GM18519 (cell line): ENCODE results near the gene DYNLT3.

Experiments used
- ATAC-seq: cut with Tn5 transposase; IDR thresholded peaks from one replicate; pipeline ENCODE4 v1.9.1; 2021; ENCODE audit warnings: mild to moderate bottlenecking, moderate library complexity; ENCODE audit not compliant: unreplicated experiment, low FRiP score

Gene DYNLT3, protein sequence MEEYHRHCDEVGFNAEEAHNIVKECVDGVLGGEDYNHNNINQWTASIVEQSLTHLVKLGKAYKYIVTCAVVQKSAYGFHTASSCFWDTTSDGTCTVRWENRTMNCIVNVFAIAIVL

DNA sequence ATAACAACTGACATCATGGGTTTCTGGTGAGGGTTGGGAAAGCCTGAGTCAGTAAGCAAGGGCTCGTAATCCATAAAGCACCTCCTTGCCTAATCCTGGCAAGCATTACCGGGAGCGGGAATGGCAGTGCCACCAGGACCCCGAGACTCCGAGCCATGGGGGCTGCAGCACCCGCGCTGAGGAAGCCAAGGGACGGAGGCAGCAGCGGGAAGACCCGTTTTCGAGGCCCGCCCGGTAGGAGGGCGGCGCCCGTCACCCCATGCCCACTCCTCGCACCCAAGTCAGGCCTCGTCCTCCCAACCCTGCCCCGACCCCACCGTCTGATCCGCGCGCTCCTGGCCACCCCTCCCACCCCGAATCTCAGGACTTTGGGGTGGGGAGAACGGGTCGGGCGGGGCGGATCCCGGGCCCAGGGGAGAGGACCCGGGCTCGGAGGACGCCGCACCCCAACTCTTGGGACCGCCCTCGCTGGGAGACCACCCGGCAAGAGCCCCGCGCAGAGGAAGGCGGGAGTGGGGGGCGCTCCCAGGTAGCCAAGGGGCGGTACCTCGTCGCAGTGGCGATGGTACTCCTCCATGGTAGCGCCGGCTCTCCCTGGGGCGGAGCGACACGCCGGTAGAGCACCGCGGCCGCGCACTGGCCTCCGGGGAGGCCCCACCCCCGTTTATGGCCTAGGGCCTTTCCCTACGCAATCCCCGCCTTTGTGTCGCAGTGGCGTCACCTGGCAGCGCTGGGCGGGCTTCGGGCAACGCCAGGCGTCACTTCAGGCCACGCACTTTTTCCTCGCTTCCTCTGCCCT, at the start of gene DYNLT3:
DYNLT3 (minus strand) TSS at position 638 of the 799 bp plus-strand sequence; CDS start at position 577, 61 bp downstream.
- peak; percentile 98 for ATAC-seq

DNA sequence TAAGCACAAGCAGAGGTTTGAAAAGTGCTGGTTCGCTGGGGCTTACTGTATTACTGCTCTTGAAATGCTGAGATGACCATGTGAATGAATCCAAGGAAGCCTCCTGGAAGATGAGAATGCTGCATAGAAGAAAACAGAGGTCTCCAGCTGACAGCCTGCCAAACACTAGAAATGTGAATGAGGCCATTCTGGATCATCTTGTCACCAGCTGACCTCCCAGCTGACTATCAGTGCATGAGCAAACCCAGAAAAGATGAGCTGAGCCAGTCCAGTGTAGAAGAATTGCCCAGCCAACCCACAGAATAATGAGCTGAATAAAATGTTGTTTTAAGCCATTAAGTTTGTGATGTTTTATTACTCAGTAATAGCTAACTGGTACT, 49.1 kb upstream of the DYNLT3 start:
- ATAC-seq: no peak

DNA sequence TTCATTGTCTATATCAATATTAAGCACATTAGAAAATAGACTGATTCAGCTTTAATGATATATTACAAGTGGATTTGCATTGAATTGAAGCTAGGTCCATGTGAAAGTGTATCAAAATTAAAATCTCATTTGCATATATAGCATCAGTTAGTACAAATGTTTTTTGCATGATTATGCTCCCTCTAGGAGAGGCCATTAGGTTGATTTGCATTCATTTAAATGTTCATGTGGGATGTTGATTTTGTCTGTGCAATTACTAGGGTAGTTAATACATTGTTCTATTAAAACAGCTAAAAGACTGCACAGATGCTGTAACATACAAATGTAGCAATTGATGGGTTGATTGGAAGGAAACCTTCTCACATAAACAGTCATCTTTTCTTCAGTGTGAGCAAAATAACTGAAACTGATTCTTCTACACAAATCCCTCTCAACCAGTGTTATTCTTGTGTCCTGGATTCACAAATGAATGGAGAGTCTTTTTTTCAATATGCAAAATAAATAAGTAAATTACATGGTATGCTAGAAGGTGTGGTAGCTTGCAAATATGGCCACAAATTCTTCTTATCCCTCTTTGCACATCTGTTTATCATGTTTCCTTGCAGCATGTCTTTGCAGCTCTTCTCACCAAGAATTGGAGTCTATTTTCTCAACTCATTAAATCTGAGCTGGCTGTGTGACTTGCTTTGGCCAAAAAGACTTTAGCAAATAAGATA, 48.6 kb upstream of the DYNLT3 start:
- no peak for ATAC-seq

DNA sequence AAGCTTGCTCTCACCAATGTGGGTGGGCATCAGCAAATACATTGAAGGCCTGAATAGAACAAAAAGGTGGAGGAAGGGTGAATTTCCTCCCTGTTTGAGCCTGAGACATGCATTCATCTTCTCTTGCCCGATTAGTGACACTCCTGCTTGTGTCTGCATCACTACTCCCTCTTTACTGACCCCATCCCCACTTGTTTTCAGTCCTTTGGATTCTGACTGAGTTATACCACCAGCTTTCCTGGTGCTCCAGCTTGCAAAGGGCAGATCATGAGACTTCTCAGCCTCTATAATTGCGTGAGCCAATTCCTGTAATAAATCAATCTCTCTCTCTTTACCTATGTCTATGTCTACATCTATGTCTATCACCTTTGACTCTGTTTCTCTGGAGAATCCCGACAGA, 47.4 kb upstream of the DYNLT3 start:
- ATAC-seq: no peak

DNA sequence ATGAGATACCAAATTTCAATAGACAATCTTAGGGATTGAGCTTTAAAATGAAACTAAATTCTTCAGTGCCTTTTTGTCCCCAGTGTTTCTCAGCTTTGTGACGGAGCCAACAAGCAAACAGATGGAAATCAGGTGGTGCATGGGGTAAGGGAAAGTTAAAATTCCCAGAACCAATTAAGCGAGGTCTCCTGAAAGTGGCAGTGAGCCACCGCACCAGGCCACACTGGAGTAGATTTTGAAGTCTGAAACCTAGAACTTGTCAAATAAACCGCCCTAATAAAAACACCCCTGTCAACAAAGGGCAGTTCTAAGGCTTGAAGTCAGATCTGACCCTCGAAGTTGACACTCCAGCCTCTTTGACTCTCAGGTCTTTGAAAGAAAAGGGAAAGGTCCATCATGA, 40.6 kb upstream of the DYNLT3 start:
- ATAC-seq: no peak

DNA sequence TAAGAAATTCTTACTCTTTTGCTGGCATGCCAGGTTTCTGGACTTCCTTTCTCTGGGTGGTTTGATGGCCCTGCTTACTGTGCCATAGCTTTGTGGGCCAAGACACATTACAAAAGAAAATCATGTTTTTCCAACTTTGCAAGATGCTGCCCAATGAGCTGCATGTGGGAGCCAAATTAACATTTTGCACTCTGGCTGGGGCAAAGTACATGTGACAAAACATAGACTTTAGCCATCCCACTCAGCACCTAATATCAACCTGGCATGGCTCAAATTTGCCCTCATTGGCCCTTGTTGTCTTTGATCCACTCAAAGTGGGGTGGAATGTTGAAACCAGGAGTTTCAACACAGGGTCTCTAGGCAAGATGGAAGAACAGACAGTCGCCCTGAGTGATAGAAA, 40.0 kb upstream of the DYNLT3 start:
- no peak for ATAC-seq

DNA sequence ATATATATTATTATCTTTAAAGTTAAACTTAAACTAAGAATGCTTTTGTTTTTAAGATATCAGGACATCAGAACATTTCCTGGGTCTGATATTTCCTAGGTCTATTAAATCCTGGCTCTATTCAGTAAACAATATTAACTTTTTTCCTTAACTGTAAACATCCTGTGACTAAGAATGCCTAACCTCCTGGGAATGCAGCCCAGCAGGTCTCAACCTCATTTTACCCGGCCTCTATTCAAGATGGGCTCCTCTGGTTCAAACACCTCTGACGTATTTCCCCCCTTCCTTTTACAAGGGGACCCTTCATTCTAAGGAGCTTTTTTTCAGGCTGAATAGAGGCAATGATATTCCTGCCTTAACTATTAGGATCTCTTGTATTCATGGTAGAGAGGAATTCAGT, 35.8 kb upstream of the DYNLT3 start:
- ATAC-seq: no peak

DNA sequence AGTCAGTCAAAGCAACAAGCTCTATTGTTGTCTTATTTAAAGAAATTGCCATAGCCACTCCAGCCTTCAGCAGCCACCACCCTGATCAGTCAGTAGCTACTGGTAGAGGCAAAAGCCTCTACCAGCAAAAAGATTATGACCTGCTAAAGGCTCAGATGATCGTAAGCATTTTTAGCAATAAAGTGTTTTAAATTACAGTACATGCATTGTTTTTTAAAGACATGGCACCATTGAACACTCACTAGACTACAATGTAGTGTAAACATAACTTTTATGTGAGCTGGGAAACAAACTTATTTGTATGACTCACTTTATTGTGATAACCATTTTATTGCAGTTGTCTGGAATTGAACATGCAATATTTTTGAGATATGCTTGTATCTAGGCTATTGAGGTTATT, 32.3 kb upstream of the DYNLT3 start:
- no peak for ATAC-seq

DNA sequence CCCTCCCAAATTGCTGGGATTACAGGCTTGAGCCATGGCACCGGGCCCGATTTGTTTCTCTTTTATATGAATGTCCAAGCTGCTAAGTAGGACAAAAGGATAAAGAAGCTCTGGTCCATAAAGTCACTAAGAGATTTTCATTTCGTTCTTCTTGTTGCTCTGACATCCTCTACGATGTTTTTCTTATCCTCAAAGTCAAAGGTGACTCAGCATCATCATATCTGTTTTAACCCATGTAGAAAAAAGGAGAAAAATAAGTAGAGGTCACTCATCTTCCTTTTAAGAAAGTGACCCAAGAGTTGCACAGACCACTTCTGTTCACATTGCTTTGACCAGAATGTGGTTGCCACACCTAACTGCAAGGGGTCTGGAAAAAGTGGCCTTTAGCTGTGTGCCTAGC, 29.3 kb upstream of the DYNLT3 start:
- ATAC-seq: no peak

DNA sequence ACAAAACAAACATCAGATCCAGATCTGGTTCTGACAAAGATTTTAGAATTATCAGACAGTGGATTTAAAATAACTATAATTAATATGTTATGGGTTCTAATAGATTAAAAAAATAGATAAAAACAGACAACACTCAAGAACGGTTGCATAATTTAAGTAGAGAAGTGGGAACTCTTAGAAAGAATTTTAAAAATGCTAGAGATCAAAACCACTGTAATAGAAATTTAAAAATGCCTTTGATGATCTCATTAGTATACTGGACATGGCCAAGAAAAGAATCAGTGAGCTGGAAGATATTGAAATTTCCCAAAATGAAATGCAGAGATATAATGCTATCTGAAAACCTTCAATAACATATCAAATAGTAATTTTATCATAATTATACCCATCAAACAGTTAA, 28.3 kb upstream of the DYNLT3 start:
- no peak for ATAC-seq

DNA sequence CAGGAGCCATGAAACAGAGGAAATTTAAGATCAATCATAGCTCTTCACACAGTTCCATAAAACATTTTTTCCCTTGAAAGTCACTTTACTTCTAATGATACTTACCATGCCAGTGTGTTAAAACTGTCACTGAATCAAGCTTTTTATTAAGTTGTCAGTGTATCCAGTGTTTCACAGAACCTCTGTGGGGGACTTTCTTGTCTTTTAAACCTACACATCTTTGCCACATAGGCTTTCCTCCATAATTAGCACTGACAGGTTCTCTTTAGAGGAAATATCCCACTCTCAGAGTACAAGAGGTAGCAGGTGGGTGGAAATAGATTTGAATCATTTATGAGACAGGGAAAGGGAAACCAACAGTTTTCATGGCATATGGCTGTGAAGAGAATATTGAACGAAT, 25.8 kb upstream of the DYNLT3 start:
- ATAC-seq: no peak

DNA sequence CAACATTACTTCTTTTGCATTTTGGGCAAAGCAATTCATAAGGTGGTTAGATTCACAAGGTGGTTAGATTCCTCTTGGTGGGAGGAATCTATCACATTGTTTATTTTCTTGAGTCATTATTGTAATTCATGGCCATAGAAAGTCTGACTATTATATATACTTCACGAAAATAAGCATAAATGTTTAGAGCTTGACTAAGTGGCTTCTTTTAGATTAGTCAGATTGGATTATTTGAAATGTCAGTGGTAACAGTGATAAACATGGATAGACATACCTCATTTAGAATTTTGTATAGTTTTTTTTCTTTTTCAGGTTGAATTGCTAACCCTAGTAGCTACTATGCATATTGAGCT, 24.9 kb upstream of the DYNLT3 start:
- no peak for ATAC-seq

DNA sequence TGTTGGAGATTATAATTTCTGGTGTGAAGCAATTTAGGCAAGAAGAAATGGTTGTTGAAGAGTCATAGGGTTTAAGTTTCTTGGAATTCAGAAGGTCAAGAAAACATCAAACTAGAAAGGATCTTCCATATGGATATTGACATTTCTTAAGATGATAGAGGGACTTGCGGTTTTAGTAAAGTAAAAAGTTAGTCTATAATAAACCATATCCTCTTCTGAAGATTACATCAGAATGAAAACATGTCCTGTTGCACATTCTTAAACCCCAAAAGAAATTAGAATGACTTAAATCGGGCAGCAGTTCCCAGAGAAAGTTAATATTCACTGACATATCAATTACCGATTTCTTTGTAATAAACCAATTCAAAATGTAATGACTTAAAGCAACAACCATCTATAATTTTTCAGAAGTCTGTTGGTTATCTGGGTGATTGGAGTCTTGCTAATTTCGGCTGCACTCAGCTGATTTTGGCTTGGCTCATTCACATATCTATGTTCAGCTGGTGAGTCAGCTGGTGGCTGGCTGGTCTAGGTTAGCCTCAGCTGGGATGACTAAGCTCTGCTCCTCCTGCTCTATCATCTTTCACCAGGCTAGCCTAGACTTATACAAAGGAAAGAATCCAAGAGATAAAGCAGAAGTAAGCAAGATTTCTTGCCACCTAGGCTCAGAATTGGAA, 24.4 kb upstream of the DYNLT3 start:
- ATAC-seq: no peak

DNA sequence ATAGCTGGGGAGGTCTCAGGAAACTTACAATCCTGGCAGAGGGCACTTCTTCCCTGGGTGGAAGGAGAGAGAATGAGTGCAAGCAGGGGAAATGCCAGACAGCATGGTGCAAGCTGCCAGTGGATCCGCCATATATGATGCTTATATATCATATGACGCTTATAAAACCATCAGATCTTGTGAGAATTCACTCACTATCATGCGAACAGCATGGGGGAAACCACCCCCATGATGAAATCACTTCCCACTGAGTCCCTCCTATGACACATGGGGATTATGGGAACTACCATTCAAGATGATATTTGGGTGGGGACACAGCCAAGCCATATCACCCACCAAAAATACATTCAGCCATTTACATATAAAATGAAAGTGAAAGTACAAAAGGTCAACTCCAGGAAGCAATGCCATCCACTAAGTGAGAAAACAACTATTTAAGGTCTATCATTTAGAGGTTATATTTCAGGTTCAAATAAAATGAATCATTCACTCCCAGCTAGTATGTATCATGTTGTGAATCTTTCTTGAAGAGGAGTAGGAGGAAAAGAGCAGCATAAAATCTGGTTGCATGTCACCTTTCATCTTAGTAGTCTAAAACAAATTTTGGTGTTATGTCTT, 20.3 kb upstream of the DYNLT3 start:
- ATAC-seq: no peak

DNA sequence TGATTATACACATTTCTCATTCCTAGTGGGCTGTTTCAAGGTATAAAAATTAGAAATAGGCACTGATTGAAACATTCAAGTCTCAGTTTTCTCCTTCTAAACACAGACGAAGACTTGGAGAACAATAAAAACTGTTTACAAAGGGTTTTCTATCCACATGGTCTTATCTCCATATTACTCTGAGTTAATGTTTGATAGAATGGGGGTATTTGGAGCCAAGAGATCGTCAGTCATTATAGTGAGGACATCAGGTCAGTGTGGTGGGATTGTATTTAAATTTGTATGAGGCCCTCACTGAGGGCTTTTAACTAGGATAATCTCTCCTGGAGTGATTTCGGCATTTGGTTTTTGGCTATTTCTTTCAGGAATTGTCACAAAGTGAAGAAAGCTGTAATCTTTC, 16.4 kb upstream of the DYNLT3 start:
- no peak for ATAC-seq

DNA sequence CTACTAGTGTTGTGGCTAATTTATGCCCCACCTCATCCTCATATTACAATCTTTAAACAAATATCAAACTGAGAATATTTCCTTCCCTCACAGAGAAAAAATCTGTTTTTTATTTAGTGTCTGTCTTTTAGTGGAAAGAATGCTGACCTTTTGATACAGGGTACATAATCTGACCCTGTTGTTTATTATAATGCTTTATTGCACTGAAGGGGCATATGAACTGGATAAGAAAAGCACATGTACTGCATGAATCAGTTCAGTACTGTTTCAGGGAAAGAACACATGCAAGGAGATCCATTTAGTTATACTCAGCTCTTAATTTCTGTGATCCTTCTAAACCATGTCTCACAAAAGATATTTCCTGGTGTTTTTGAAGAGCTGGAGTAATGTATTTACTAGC, 15.5 kb upstream of the DYNLT3 start:
- no peak for ATAC-seq

DNA sequence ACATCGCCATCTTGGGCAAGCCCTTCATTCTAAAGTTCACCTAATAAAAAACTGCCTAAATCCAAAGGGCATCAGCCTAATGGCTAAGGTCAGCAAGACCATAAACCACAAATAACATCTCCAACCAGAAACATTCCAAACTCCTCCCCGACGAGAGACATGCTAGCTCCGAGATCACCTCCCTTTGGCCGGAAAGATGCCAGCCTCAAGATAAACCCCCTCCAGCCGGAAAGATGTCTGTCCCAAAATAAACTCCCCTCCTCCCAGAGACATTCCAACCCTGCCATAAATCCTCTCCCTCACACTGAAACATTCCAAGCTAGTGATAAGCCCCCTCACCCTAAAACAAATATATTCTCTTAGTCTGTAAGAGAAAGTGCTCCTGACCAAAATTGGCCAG, 13.3 kb upstream of the DYNLT3 start:
- ATAC-seq: no peak

DNA sequence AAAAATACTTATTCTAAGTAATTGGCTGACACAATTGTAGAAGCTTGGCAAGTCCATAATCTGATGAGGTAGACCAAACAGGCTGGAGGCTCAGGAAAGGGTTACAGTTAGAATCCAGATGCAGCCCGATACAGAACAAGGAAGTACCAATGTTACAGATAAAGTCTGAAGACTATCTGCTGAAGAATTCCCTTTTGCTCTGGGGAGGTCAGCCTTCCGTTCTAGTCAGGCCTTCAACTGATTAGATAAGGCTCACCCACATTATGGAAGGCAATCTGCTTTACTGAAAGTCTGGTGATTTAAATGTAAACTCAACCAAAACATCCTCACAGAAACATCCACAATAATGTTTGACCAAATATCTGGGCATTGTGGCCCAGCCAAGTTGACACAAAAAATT, 7.4 kb upstream of the DYNLT3 start:
- no peak for ATAC-seq

DNA sequence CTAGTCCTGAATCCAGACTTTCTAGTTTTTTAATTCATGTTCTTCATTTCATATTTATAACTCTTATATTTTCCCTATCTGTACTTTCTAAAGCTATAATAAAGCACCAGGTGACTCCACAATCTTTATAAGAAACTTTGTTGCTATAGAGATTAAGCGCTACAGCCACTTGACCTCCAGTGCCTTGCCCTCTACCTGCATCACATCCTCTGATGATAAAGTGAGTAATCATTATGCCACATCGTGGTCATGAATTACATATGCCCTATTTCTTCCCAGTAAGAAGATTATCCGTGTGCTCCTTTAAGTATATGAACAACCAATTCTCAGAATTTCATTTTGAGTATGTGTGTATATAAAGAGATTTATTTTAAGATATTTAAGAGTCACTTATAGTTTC, 6.8 kb upstream of the DYNLT3 start:
- no peak for ATAC-seq

DNA sequence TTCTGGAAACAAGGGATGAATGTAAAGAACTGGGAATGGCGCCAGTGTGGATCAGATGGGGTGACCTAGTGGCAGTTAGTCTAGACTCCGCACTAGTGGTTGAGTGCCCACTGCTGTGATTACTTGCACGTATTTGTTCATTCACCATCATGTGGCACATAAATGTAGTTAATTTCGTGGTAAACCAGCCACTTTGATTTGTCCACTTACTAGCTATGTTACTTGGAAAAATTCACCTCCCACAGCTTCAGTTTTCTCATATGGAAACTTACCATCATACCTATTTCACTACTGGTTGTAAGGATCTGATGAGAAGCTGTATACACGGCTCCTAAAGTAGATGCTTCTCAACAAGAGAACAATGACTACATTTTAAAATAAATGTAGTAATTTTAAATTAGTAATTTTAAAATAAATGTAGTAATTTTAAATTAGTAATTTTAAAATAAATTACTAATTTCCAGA, 394 bp upstream of the DYNLT3 start:
- ATAC-seq: no peak

DNA sequence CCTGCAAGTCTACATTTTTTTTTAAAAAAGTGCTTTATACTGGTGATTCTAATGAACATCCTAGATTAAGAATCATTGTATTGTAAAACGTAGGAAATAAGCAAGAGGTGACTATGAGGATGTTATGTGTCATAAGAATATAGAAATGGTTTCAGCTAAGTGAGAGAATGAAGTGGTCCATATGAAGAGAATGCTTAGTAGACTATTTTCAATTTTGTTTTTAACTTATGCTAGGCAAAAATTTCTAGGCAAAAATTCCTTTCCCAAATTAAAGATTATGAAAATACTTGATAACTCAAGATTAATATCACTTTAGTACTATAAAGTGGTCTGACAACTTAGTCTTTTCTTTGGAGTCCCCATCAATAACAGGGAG, 825 bp downstream of the DYNLT3 start:
- no peak for ATAC-seq
